IPS-11a (cell line): ENCODE data around the gene SCARB1.

Source experiments
- H3K4me3 ChIP-seq: one replicate; pipeline ENCODE4 v1.5.1; 2013; ENCODE audit warnings: low read depth, low read length, control low read depth

SCARB1 gene

GRCh38 chr12:124824195-124824594 is 39.5 kb downstream of the SCARB1 start:
- no peak overlapping the region for H3K4me3 ChIP-seq

- no peak overlapping the region for H3K4me3 ChIP-seq
Measured at GRCh38 chr12:124823272-124823970, 40.2 kb downstream of the SCARB1 start.

DNA sequence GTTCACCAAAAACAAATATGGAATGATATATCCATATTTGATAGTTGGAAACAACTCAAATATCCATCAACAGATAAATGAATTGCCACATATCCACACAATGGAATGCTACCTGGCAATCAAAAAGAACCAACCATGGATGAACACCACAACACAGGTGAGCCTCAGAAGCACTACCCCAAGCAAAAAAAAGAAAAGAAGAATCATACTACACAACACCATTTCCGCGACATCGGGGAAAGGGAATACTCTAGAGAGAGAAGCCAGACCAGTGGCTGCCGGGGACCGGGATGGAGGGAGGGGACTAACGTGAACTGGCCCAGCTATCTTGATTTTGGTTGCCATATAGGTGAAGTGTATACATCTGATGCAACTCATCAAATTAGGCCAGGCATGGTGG is 41.4 kb downstream of the SCARB1 start:
- no peak overlapping the region for H3K4me3 ChIP-seq

- H3K4me3 ChIP-seq: no peak overlapping the region
Measured at GRCh38 chr12:124821252-124822200, 42.1 kb downstream of the SCARB1 start.

- H3K4me3 ChIP-seq: no peak overlapping the region
Measured at GRCh38 chr12:124820199-124820598, 43.5 kb downstream of the SCARB1 start.

- H3K4me3 ChIP-seq: no peak overlapping the region
Measured at GRCh38 chr12:124819525-124819924, 44.1 kb downstream of the SCARB1 start.

DNA sequence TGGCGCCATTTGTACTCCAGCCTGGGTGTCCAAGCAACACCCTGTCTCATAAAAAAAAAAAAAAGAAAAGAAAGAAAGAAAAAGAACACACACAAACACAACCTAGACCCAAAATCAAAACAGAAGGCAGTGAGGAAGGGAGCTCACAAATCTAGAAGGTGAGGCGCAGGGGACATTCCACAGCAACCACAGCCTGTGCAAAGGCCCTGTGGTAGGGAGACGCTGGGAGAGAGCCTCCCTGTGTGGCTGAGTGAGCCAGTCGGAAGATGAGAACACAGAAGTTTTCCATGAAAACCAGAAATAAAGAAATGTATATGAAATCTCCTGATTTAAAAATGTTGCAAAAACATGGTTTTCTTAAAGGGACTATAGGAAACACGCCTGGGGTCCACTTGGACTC is 44.6 kb downstream of the SCARB1 start:
- H3K4me3 ChIP-seq: no peak overlapping the region

DNA sequence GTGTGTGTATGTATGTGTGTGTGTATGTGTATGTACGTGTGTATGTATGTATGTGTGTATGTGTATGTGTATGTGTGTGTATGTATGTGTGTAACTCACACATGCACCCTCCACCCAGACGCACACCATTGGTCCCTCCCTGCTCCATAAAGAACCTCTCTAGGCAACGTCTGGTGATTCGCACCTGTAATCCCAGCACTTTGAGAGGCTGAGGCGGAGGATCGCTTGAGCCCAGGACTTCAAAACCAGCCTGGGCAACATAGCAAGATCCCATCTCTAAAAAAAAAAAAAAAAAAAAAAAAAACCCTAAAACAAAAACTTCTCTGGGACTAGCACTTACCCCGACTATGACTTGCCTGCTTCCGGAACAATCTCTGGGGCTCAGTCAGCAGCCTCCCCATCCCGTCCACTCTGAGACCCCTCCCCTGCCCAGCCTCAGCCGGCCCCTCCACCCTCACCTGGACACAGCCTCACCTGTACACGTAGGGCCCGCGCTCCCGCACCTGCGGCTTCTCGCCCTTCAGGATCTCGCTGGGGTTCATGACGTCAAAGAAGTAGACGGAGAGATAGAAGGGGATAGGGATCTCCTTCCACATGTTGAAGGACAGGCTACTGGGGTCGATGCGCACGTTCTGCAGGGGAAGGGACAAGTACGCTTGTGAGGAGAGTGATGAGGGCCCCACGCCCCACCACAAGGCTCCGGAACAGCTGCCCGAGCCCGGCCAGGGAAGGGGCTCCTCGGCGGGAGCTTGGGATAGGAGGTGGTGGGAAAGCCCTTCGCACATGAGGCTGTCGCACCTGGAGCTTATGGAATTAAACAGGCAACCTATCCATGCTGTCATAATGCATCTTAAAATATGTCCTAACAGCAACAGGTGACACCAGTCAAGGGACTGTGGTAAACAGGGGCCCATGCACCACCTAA is 46.3 kb downstream of the SCARB1 start:
- H3K4me3 ChIP-seq: no peak overlapping the region

DNA sequence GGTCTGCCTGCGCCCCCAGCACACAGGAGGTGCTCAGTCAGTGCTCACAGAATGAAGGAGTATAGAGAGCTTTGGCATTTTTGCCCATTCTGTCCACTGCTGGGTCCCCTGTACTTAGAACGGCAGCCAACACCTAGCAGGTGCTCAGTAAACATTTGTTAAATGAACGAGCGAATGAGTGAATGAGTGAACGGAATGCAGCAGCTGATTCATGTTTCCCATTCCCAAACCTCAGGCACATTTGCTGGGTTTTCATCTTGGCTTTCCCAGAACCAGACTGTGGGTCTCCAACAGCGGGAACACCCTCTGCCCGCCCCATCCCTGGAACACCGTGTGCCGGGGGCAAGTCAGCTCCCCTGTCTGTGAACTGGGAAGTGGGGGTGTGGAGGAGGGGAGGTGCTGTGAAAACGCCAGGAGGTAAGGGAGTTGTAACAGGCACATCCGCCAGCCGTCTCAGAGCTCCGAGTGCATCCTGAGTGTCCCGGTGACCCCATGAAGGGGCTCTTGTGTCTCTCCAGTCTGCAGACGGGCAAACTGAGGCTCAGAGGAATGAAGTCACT is 47.3 kb downstream of the SCARB1 start:
- no peak overlapping the region for H3K4me3 ChIP-seq

DNA sequence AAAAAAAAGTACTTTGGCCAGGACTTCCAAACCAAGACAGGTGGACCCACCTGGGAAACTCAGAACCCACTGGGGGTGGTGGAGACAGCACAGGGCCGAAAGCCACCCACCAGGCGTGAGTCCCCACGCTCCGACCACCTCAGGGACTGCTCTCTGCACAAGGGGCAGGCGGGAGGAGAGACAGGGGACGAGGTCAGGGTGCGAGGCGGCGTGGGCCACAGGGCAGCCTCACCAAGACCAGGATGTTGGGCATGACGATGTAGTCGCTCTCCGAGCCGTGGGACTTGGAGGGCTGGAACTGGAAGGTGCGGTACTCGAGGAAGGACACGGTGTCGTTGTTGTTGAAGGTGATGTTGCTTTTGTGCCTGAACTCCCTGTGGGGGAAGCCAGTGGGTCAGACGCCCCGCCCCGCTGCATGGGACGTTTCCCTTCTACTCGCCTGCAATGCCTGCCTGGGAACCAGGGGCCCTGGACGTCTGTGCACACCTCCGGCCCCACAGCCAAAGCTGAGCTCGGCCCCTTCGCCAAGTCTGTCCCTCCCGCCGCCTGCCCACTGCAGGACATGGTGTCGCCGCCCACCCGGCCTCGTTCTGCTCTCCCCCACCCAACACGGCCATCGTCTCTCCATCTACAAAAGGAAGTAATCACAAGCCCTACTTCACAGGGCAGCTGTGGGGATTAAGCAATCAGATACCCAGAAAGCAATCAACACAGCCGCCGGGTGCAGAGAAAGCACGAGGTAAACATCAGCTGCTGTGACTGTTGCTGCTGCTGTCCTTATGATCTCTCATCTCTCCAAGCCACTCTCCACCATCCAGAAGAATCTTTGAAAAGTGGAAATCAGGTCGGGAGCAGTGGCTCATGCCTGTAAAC is 48.7 kb downstream of the SCARB1 start:
- H3K4me3 ChIP-seq: no peak overlapping the region

GRCh38 chr12:124813782-124814181 is 49.9 kb downstream of the SCARB1 start:
- no peak overlapping the region for H3K4me3 ChIP-seq

- no peak overlapping the region for H3K4me3 ChIP-seq
Measured at GRCh38 chr12:124812979-124813378, 50.7 kb downstream of the SCARB1 start.

GRCh38 chr12:124812356-124812755 is 51.3 kb downstream of the SCARB1 start:
- H3K4me3 ChIP-seq: no peak overlapping the region

DNA sequence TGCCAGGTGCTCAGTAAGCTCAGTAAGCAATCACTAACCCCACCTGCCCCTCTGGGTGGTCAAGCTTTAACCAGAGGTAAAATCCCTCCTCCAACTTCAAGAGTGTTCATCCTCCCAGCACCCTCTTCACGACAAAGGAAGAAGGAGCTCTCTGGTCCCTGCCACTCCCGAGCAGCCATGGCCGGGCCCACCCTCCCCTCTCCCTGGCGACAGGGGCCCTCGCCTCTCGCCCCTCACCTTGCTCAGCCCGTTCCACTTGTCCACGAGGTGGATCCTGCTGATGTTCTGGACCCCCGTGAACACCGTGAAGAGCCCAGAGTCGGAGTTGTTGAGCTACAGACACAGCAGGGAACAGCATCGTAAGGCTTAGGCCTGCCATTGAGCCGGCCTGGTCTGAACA is 52.0 kb downstream of the SCARB1 start:
- no peak overlapping the region for H3K4me3 ChIP-seq

DNA sequence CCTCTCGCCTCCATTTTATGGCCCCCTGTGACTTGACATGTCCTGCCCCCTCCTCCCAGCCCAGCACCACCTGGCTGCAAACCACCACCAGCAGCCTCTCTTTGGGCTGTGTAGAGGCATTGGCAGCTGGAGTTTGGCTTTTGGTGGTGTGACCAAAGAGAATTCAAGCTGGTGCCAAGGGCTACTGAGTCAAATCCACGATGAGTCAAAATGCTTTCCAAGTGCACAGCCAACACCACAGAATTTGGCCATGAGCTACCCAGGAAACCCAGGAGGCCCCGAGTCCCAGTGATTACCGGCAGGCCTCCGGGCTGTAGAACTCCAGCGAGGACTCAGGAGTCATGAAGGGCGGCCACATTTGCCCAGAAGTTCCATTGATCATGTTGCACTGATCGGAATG is 53.8 kb downstream of the SCARB1 start:
- H3K4me3 ChIP-seq: no peak overlapping the region

GRCh38 chr12:124809391-124809790 is 54.3 kb downstream of the SCARB1 start:
- no peak overlapping the region for H3K4me3 ChIP-seq

DNA sequence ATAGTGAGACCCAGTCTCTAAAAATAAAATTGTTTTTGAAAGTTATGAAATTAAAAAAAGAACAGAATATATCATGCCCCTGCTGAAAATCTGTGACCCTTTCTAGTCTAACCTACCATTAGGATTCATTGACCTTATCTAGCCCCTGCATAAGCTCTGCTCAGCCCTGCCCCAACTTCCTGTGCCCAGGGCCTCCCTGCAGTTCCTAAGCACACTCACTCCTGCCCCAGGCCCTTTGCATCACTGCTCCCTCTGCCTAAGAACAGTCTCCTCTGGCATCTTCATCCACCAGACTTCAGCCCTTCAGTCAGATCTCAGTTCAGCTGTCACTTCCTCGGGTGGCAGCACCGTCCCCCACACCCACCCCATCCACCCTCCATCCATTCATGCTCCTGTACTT is 55.4 kb downstream of the SCARB1 start:
- no peak overlapping the region for H3K4me3 ChIP-seq

GRCh38 chr12:124805876-124806668 is 57.6 kb downstream of the SCARB1 start:
- H3K4me3 ChIP-seq: no peak overlapping the region

DNA sequence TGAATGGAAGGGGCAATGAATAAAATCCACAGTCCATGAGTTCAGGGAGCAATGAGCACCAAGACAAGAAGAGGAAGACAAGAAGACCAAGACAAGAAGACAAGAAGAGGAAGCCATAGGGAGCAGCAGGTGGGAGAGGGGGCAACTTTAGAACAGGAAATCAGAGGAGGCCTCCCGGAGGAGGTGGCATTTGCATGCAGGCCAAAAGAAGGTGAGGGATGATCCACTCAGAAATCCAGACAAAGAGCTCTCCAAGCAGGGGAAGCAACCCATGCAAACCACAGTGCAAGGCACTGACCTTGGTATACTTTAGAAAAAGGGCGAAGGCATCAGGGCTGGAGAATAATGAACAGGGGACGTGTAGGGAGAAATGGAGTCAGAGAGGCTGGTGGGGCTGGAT is 58.6 kb downstream of the SCARB1 start:
- H3K4me3 ChIP-seq: no peak overlapping the region
